Smooth muscle cell of the umbilical artery (primary cell): ENCODE results near the gene CHRM2. TPM values are rescaled to one million over a fixed set of nuclear protein-coding genes. Genes with fewer than 3 reads are reported as not detected.

Source experiments
- total RNA-seq: library from RNA; depleted of rRNA; stranded (reverse); fragments of >200 nt; gene quantifications from 2 replicates; pipeline ENCODE4 v1.2.3, GENCODE V29; 2014

Gene CHRM2
- total RNA-seq, result 0.14 and 6.2 TPM in 2 replicates

GRCh38 chr7:136868496-136869000 lies at the start of gene CHRM2:
TSS of gene CHRM2 (plus strand) at chr7:136868652. CDS start at chr7:137014866, 146,214 bp downstream.

